NB4 (cell line): ENCODE results near the gene GCK.

Source experiments
- DNase-seq: peaks from one replicate; pipeline ENCODE4 v3.0.0; 2010; ENCODE audit warnings: low read depth
- H3K4me3 ChIP-seq: one replicate; pipeline ENCODE4 v1.5.1; 2011; ENCODE audit warnings: mild to moderate bottlenecking, low read depth, low read length, moderate library complexity
- CTCF ChIP-seq: IDR thresholded peaks from one replicate; pipeline ENCODE4 v1.5.1; 2012; ENCODE audit warnings: low read depth, low read length
- MYC ChIP-seq: IDR thresholded peaks from 2 replicates; pipeline ENCODE4 v1.6.1; 2011; ENCODE audit warnings: low read depth, low read length
- POLR2A ChIP-seq: IDR thresholded peaks from 2 replicates; pipeline ENCODE4 v1.6.1; 2011; ENCODE audit warnings: mild to moderate bottlenecking; ENCODE audit not compliant: insufficient read length; ENCODE audit errors: extremely low read depth
- TF ChIP-seq, protein P1 (sequence below): IDR thresholded peaks from 2 replicates; pipeline ENCODE4 v1.6.1; 2011; ENCODE audit warnings: low read depth, low read length

Gene GCK

DNA sequence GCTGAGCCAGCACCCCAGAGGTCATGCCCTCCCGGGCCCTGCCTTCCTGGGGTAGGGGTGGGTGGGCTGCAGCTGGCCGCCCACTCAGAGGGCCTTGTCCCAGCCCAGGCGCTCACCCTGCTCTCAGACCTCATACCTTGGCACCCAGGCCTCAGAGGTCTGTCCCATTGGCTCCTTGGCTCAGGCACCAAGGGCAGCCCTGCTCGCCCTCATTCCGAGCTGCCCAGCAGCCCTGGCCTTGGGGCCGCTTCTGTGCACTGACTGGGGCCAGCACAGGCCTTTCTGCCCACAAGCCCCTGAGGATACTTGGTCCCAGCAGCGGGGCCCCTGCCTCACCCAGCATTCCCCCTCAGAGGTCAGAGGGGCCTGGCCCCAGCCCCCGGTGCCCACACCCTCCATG is 45.8 kb upstream of the GCK start:
- no peak overlapping the region for H3K4me3 ChIP-seq
- no peak for DNase-seq
- TF ChIP-seq MYC (no peak), POLR2A (no peak), CTCF (no peak)
- TF ChIP-seq, protein P1, sequence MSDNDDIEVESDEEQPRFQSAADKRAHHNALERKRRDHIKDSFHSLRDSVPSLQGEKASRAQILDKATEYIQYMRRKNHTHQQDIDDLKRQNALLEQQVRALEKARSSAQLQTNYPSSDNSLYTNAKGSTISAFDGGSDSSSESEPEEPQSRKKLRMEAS: no peak

GRCh38 chr7:44232901-44233715 is 43.9 kb upstream of the GCK start:
- H3K4me3 ChIP-seq: no peak overlapping the region
- TF ChIP-seq, protein P1: no peak
- TF ChIP-seq CTCF: no peak
- no peak for TF ChIP-seq POLR2A
- no peak for TF ChIP-seq MYC
- no peak for DNase-seq

GRCh38 chr7:44232396-44232795 is 43.2 kb upstream of the GCK start:
- no peak for DNase-seq
- TF ChIP-seq MYC (no peak), POLR2A (no peak), CTCF (no peak)
- TF ChIP-seq, protein P1: no peak
- H3K4me3 ChIP-seq: no peak overlapping the region

DNA sequence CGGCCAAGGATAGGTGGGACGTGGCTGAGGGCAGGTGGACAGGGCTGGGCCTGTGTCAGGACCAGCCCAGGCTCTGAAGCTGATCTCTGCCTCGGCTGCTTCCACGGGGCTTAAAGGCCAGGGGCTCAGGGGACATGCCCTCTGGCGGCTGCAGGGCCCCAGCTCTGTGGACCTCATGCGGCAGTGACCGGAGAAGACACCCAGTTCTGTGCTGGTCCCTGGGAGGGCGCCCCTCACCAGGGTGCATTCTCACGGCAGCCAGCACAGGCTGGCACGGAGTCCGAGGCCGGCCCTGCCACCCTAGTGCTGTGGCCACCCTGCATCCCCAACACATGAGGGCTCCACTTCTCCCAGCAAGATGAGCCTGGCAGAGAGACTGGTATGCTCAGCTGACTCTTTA is 41.8 kb upstream of the GCK start:
- TF ChIP-seq MYC (no peak), POLR2A (no peak), CTCF (no peak)
- TF ChIP-seq, protein P1: no peak
- H3K4me3 ChIP-seq: no peak overlapping the region
- no peak for DNase-seq

GRCh38 chr7:44230286-44230685 is 41.0 kb upstream of the GCK start:
- DNase-seq: no peak
- H3K4me3 ChIP-seq: no peak overlapping the region
- TF ChIP-seq POLR2A (no peak), CTCF (no peak), MYC (no peak)
- TF ChIP-seq, protein P1: no peak

- no peak for DNase-seq
- TF ChIP-seq, protein P1: no peak
- TF ChIP-seq CTCF: no peak
- no peak for TF ChIP-seq MYC
- TF ChIP-seq POLR2A: no peak
- H3K4me3 ChIP-seq: no peak overlapping the region
These were observed 40.4 kb upstream of the GCK start for GRCh38 chr7:44229546-44230105.
